ENCODE data around the gene POU6F2.

POU6F2 gene

DNA sequence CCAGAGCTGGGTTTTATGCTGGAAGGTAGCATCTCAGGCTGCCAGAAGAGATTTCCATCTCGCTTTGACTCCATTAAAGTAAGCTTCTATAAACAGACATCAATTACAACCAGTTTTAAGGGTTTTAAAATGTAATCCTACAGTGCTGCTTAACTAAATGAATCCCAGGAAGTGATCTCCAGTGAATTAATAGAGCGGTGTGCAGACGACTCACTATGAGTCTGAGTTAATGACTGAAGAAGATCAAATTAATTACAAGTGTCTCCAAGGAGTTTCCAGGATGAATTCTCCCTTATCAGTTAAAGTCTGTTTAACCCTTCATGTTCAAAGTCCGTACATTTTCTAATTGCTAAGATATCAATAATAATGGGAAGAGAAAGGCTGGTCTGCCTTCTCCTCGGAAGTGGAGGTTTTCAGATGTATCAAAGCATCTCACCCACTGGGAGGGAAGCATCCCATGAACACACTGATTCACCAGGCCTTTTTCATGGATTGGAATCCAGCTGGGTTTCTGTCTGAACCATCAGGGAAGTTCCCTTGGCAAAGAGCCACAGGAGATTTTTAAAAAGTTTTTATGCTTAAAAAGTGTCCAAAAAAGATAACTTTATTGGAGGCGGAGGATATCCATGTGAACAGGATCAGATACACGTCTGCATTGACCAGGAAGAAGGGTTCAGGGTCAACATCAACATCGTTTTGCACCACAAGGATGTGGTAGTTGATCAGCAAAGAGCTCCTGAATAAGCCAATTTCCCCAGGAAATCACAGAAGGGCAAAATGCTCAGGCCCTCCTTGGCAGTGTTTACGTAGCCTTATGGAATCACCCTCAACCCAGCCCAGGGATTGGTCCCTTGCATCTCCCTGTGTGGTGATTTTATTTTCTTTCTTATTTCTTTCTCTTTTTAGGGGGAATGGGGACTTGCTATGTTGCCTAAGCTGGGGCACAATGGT lies 288.2 kb downstream of the POU6F2 start:
- DNase-seq = no peak

DNA sequence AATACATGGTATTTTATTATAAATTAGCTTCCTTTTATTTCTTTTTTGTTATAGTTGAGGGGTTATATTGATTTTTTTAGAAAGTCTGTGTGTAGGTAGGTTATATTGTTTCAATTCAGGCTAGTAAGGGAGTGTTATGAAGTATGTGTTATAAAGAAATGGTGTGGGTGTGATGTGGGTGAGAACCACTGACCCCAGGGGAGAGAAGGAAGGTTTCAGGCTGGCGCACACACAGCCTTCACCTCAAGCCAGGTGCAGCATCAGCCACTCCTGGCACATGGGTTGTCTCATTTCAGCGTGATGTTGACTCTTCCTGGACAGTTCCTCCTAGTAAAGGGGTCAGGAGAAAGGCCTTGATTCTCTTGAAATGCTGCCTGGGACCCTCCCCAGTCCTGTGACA lies 291.3 kb downstream of the POU6F2 start:
- no peak for DNase-seq

DNA sequence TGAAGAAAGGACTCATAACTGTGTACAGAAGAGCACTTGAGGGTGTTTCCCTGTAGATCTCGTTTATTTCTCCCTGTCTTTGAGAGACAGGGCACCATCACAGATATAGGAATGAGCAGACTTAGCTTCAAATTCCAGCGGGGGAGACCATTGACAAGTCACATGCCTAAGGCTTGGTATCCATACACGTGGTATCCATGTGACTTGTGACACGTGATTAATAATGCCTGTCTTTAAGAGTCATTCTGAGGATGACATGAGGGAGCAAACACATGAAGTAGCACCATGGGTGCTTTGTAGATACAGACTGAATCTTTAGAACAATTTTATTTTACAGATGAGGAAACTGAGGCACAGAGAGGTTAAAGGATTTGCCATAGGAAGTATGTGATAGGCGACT lies 292.3 kb downstream of the POU6F2 start:
- no peak for DNase-seq

DNA sequence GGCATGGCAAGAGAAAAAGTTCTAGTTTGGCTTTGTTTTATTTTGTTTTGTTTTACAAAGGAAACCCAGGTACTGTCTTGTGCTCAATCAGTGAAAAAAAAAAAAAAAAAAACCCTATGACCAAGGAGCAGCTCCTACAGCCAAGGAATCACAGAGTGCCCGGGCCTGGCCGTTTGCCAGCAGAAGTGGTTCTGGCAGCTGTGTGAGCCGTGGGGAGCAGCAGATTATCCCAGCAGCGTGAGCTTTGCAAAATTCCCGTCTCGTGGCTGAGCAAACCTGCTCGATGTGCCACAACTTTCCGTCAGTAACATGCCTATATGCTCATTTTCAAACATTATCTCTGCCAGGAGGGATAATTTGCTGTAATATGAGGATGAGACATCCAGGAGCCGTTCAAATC lies 293.7 kb downstream of the POU6F2 start:
- peak; percentile 29 for DNase-seq

DNA sequence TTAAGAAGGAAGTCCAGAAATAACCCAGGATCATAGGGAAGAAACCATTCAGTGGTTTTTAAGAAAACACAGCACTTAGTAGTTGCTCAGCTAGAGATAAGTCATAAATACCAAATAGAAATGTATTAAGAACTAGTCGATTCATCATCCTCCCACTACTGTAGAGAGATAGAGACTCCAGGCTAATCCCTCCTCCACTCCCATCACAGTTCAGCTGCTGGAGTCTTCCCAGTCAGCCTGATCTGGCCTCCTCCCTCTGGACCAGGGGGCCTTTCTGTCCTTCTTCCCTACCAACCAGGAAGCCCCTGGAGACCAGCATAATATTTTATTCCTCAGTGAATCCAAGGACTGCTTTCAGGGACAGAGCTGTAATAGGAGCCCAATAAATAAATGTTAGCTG lies 294.4 kb downstream of the POU6F2 start:
- no peak for DNase-seq

DNA sequence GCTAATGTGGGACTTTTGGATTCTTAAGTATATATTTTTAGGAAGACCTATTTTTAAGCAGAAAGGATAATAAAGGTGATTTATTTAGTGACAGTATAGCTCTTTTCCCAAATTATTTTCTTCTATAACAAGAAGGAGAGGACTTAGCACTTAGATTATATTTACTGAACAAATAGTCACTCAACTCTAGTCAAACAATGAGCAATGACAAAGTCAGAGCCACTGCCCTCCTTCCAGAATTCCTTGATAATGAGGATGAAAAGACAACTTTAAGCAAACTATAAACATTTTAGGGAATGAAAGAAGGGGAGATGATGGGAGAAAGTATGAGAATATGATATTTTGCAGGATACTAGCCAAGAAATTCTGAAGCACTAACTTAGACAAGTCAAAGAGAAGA lies 295.0 kb downstream of the POU6F2 start:
- DNase-seq = no peak

DNA sequence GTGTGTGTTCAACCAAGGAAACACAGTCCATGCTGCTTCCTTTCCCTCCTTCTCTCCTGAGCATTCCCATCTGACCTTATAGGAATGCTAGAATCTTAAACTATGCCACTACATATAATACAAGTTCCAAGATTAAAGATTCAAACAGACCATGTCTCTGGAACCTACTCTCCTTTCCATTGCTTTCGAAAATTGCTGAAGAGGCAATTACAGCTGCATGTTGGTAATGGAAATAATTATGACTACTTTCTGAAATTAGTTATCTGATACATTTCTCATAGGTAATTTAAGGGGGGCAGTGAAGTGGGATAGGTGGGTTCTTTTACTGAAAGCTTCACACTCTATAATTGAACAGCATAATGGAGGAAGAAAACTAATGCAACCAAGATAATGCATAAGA lies 302.6 kb downstream of the POU6F2 start:
- no peak for DNase-seq

DNA sequence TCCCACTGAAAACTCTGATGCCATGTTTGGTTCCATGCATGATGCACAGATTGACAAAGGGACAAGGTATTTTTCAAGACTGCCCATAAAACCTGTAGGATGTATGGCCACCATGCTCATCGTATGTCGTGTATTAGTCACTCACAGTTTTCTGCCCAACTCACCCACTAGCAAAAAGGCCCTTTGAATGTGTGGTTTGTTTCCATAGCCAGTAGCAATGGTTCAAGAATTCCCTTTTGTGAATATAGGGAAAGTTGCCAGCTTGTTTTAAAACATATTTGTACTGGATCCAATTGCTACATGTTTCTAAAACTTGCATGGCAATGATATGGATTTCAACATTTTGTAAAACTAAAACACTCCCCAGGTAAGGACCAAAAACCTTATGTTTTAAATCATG lies 307.5 kb downstream of the POU6F2 start:
- no peak for DNase-seq

DNA sequence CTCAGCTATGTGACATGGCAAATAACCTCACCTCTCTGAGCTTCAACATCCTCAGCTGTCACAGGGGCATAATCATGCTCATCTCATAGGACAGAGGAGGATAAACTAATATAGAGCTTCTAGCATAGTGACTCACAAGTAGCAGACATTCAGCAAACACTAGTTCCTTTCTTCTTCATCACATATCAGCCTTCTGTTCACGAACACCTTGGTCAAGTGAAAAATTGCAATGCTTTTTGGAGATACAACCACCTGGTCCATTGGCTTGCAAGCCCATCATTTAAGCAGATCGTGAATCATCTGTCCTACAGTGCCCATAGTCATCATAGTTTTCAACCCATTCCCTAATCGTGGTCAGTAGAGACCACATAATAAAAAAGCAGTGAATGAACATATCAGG lies 310.6 kb downstream of the POU6F2 start:
- no peak for DNase-seq

DNA sequence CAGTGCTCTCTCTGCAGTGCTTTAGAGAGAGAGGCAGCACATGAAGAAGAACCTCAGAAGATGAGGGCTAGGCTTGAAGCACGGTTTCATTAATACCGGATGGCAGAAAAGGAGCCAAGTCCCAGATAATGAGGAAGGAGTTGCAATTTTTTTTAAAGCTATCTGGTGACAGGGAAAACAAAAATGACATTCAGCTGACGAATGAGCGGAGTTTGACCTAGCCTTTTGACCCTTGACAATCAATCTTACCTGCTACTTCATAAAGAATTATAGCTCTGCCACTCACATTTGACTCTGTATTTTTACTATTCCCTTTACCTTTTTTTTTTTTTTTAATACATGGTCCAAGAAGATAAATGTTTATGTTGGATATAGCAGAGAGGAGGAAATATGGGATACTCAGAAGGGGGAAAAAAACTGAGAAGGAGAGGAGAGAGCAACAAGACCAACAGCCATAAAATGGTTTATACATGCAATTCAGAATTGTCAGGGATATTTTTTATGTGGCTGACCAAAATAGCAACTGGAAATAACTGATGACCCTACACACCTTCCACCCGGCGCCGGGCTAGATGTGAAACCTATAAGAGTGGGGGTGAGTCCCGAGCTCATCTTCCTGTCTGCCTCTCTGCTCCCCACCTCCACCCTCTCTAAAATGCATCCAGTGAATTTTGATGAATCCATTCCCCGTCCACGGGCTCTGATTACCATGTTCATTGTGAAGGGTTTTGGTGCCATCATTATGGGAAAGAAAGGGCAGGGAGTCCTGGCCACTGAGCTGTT lies 314.1 kb downstream of the POU6F2 start:
- DNase-seq = no peak

DNA sequence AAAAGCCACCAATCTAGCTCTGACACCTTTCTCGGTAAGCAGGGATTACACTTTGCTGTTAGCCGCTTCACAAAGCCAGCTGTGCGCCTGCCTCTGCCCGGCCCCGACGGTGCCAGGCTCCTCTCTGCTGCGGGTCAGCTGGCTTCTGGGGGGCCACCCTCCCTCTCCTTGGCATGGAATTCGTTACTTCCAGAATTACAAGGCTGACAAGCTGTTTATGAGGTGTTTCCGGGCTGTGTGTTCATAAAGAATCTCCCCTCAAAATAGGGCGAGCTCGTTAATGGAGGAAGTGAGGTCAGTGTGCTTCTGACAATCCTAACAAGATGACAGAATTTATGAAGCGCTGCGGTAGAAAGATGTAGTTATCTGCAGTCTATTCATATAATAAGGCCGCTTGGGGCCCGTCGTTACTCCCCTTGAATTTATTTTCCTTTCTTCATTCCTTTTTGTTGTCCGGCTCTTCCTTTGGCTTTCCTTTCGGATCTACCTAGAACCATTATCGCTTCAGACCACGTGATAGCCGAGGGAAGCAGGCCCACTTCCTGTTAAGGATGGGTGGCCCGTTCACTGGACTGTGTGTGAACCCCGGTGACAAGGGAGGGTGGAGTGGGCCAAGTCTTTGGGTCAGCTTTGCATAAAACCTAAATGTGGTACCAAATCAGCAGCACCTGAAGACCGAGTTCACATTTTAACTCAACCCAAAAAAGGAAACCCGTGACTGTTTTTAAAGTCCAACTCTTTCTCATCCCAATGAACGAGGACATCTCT lies 315.5 kb downstream of the POU6F2 start:
- no peak for DNase-seq

DNA sequence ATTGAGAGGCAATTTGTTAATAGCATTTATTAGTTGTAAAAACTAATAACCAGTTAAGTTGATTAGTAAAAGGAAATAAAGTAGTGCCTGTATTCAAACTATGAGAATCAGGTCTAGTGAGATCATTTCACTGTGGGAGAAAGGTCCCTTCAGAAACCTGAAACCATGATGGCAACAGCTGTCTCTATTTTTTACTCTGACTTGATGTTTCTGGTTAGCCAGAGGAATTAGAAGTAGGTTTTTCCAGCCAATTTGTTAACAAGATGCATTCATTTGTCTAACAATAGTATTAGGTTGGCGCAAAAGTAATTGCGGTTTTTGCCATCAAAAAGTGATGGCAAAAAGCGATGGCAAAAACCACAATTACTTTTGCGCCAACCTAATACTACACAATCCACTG lies 316.3 kb downstream of the POU6F2 start:
- DNase-seq = no peak

DNA sequence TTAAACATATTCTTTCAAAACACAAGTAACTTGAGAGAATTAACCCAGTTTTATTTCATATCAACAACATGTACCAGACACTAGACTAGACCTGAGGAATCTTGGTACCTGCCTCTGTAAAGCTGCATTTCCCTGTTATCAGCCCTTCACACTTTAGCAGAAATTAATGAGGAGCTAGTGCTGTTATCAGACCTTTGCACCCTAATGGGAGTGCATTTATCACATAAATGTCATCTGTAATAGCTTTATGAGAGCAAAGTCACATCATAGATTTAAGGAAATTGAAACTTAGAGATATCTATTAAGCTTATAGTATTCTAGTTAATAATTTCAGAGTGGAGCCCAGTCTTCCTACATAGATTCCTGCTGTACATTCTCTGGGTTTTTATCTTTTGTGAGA lies 318.1 kb downstream of the POU6F2 start:
- no peak for DNase-seq

DNA sequence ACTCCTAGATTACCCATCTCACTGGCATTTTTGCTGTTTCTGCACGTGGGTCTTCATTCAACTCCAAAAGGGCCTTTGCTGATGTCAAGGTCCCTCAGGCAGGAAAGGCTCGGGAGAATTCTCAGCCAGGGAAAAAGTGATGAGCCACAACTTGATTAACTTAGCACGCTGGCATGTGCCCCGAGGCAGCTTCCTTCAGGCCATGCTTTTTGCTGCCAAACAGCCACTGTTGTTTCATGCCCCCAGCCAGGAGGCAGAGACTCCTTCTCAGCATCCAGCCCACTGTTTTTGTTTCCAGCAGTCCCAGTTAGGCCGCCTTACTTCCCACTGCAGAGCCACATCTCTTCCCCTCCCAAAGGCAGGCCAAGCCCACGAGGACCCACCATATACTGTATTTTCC lies 322.0 kb downstream of the POU6F2 start:
- DNase-seq = no peak

DNA sequence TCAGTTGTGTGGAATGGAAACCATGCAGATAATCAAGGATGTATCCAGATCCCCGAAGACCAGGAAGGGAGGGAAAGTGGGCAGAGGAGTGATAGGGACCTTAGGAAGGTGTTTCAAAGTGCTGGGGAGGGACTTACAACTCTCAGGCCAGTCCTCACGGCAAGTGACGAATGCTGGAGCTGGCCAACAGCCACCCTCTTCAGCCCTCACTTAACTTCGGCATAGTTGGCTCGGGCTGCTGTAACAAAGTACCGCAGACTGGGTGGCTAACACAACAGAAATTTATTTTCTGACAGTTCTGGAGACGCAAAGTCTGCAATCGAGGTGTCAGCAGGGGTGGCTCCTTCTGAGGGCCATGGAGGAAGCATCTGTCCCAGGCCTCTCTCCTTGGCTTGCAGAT lies 322.6 kb downstream of the POU6F2 start:
- no peak for DNase-seq

DNA sequence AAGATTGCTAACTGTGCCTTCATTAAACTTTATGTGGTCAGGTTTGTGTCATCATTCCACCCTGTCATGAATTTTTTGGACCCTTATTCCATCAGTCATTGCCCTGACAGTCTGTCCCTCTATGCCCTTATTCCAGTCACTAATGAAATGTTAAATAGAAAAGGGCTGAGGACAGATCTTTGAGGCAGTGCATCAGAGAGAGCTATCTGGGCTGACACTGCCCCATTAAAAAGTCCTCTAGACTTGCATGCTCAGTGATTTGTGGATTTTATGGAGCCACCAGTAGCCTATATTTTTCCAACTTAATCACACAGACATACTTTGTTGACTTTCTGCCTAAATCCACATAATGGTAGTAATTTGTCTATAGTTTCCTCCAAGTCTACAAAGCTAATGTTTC lies 323.8 kb downstream of the POU6F2 start:
- no peak for DNase-seq

DNA sequence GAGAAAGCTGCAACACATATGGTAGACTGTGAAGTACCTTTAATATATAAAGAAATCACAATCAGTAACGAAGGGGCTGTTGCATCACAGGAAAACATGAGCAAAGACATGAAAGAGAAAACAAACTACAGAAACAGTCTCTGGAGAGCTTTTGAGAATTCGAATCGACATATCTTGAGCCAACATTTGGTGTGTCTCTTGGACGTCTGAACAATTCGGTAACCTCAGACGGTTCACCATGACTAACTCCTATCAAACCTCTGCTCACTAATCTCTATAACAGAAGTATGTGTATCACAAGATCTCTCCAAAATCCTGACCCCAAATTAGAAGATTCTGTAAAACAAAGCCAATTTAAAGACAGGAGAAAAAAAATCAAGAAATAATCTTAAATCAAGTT lies 326.5 kb downstream of the POU6F2 start:
- no peak for DNase-seq

DNA sequence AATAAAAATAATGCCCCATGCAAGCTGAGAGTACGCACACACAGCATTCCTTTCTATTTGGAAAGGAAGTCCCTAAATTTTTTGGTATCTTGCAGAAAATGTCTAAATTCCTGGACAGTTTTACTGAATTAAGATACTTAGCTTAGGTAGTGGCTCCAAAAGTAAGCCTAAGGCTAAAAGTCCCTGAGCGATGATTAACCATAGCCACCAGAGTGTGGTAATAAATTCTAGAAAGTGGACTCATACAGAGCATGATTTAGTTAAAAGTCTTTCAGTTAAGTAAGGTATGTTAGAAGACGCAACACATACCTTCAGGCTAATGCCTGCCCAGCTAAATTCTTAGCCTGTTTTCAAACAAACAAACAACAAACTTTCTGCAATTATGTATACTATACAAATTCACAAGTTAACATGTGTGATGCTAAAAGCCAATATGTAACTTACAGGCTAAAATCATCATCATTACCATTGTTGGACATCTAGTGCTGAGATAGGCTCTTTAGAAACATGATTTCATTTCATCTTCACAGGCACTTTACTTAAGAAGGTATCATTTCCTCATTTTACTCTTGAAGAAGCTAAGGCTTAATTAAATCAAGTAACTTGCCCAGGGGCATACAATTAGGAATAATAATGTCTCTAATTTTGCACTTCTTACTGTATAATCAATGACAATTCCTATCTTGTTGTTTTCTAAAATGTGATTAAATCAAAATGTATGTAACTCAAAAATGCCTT lies 327.1 kb downstream of the POU6F2 start:
- DNase-seq = no peak

DNA sequence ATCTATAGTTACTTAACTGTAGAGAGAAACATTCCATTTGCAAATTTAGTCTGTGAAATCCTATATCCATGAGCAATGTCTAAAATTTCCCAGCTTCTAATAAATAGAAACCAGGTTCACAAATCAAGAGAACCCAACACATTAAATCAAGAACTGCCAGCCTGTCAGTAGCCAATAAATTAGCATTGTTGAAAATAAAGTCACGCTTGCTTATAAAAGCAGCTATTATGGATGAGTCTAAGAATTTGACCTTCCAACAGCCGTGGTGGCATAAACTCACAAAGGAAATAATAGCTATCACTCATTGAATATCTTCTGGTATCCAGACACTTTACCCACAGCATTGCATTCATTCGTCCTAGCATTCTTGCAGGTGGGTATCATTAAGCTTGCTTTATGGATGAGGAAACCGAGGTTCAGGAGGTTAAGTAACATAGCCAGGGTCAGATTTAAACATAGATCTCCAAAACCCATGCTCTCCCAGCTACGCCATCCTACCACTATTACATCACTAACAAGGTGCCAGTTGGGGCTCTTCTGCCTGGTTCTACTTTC lies 328.4 kb downstream of the POU6F2 start:
- no peak for DNase-seq

DNA sequence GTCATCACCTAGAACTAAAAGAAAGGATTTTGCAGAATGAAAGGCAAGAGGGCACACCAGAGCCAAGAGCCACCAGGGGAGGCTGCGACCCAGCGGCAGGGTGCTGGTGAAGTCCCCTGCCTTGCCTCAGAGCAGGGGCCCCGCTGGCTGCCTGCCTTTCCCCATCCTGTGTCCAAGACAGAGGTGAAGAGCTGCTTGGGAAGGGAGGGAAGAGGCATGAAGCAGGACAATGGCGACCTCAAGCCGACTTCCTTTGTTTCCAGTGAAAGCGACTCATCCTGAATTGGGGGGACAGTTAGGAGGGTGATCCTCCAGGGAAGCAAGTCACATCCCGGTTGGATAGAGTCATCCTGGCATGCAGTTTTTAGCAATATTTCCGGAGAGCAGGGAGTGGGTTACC lies 333.0 kb downstream of the POU6F2 start:
- no peak for DNase-seq

DNA sequence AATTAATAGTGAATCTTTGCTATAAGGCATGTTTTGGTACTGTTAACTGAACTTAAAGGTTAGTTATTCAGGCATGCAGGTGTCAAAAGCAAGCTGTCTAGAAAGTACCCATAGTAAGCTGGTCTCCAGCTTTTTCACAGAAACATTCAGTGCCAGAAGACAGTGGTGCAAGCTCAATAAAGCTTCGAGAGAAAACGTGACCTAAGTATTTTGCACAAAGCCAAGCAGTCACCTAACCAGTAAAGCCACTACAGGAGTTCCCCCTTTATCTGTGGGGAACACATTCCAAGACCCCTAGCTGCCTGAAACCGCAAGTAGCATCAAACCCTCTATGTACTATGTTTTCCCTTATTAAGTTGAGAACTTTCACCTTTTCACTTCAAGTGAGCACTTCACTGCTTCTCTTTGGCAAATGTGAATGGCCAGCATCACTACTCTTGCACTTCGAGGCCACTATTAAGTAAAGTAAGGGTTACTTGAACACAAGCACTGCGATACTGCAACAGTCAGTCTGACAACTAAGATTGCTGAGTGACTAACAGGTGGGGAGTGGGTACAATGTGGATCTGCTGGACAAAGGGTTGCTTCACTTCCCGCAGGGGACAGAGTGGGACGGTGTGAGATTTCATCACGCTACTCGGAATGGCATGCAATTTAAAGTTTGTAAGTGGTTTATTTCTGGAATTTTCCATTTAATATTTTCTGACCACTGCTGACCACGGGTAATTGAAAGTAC lies 334.7 kb downstream of the POU6F2 start:
- no peak for DNase-seq

DNA sequence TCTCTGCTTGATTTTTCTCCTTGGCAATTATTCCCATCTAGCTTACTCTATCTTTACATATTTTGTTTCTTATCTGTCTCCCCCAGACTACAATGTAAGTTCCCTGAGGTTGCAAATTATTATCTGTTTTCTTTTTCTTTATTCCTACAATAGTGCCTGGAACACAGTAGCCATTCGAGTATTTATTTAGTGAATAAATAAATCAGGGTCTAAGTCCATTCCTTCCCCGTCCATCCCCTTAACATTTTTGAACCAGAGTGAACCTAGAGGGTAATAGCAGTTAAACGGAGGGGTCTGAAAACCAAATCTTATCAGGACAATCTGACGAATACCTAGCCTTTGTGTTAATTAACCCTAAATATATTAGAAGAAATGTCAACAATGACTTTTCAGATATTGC lies 335.7 kb downstream of the POU6F2 start:
- DNase-seq = no peak

Data from NCI-H748 treated with DMSO at 0.1 percent for 48 hours (cell line).